HCT116 (cell line): ENCODE data around the gene USP24. TPM values are rescaled to one million over a fixed set of nuclear protein-coding genes. Genes with fewer than 3 reads are reported as not detected.

Experiments used
- ATF3 ChIP-seq: IDR thresholded peaks from 2 replicates; pipeline ENCODE4 v1.6.1; 2012
- CBX3 ChIP-seq: IDR thresholded peaks from 2 replicates; pipeline ENCODE4 v1.6.1; 2012; ENCODE audit warnings: low read depth
- CTCF ChIP-seq, 3 experiments: fragments of 200-600 bp in 1 of 3; sonication (generic) in 1 of 3; IDR thresholded peaks in 2 of 3; conservative IDR thresholded peaks in 1 of 3; 2 replicates each; pipeline ENCODE4 v1.5.1; 2012 to 2017; ENCODE audit warnings: low read depth in 2 of 3, low read length in 2 of 3, antibody characterized with exemption in 1 of 3, borderline replicate concordance in 1 of 3, control low read depth in 1 of 3, mild to moderate bottlenecking in 1 of 3, mixed read lengths in 1 of 3, mixed run types in 1 of 3, moderate library complexity in 1 of 3; ENCODE audit not compliant: insufficient read depth in 1 of 3
- EZH2 ChIP-seq: fragments of 200-600 bp; sonication (generic); IDR thresholded peaks from 2 replicates; pipeline ENCODE4 v1.6.1; 2017; ENCODE audit warnings: antibody characterized with exemption, mixed run types
- POLR2A ChIP-seq: IDR thresholded peaks from 2 replicates; pipeline ENCODE4 v1.7.0; 2011; ENCODE audit warnings: borderline replicate concordance; ENCODE audit not compliant: insufficient read depth, insufficient read length; ENCODE audit errors: extremely low read depth
- REST ChIP-seq: IDR thresholded peaks from 2 replicates; pipeline ENCODE4 v1.6.1; 2012; ENCODE audit warnings: low read depth
- TCF7L2 ChIP-seq: IDR thresholded peaks from 2 replicates; pipeline ENCODE4 v1.7.0; 2011; ENCODE audit warnings: borderline replicate concordance, inconsistent platforms; ENCODE audit not compliant: insufficient read depth, insufficient read length; ENCODE audit errors: extremely low read depth
- total RNA-seq: library from RNA; stranded (reverse); gene quantifications from one replicate; pipeline ENCODE4 v1.2.1, GENCODE V29; 2021; ENCODE audit not compliant: unreplicated experiment

The USP24 gene
- total RNA-seq, 1 experiment from 2014 or later: 34.2 TPM

GRCh38 chr1:55212349-55213150 lies 2.6 kb downstream of the USP24 start (continued):
- TF ChIP-seq REST (no peak), TCF7L2 (no peak), EZH2 (no peak), POLR2A (no peak), ATF3 (no peak), CBX3 (no peak), CTCF (IDR thresholded peaks at IDR 0.05 in 2 of 3, conservative IDR thresholded peaks at IDR 0.05 in 1 of 3; ENCODE audit: borderline replicate concordance in 1 of 3, insufficient read depth in 1 of 3, low read depth in 2 of 3, low read length in 2 of 3) (no peak)
